ENCODE measurements around the gene ETFDH. TPM values are rescaled to one million over a fixed set of nuclear protein-coding genes. Genes with fewer than 3 reads are reported as not detected.

ETFDH gene
- total and polyA plus RNA-seq, 9 of the 15 experiments (the other 6 are each of a cell fraction or from before 2014, with no cell fraction given): 14.6 to 33.6 (median 25.9) TPM

- Histone ChIP-seq H3K79me2 (ENCODE audit: control insufficient read depth, insufficient read depth, low read length) (peaks cover 18% of the 10 kb centered on the region), H3K36me3 (ENCODE audit: control insufficient read depth, insufficient read depth, low read length) (peaks cover 3% of the 10 kb centered on the region; the same call in 1 of the 3 replicates), H2AFZ (ENCODE audit: low read depth, low read length) (peak overlapping the region; percentile 67), H3K27me3 (ENCODE audit: control insufficient read depth in 2 of 2, insufficient read depth in 2 of 2, low read length in 2 of 2) (no peaks in the 10 kb centered on the region), H3K4me3 (no peak overlapping the region), H3K9me3 (replicated peaks; ENCODE audit: control insufficient read depth, insufficient read depth, low read depth, low read length) (0 out of 2 replicates have a peak, but pooled peaks cover 2% of the 10 kb centered on the region), H3K9me1 (ENCODE audit: control insufficient read depth, insufficient read depth, low read length) (no peaks in the 10 kb centered on the region), H3K9ac (ENCODE audit: insufficient read depth in 1 of 2, low read depth in 2 of 2, low read length in 2 of 2) (no peak overlapping the region), H4K20me1 (replicated peaks; ENCODE audit: control insufficient read depth, insufficient read depth, low read length) (no peaks in the 10 kb centered on the region), H3K4me1 (replicated peaks in 1 of 2; ENCODE audit: control insufficient read depth in 2 of 2, insufficient read depth in 2 of 2, low read length in 2 of 2) (peaks cover 0 to 5% of the 10 kb centered on the region in 2 experiments; a peak in 2 of 5 replicates), H3K4me2 (ENCODE audit: insufficient read depth, low read length) (0 out of 2 replicates have a peak overlapping the region, but pooled peaks have one; percentile 19), H3K27ac (ENCODE audit: extremely low read depth, low read depth, low read length) (no peak overlapping the region)
- FAIRE-seq (no peak), DNase-seq (ENCODE audit: extremely low read depth in 1 of 4, low spot score in 3 of 4) (peak in 1 of 4 experiments; percentile 12), ATAC-seq (no peak)
- intact Hi-C loops (cut with micrococcal nuclease) (no loop called here), in situ Hi-C loops (cut with MboI) (loop anchor here (5.0 to 25.0 kb wide), 3 partner anchors 121 to 711 kb away; no protein-coding TSS in a partner anchor)
- TF ChIP-seq CHCHD3 (CRISPR knock-in tag; IDR thresholded peaks at IDR 0.05): no peak
- TF ChIP-seq MGA (IDR thresholded peaks at IDR 0.05): peak; percentile 41
- ChIA-PET POLR2A (no interaction called here), CTCF (ENCODE audit: low intra/inter-chr PET ratio) (no interaction called here)
- no TSS peak for BruUV-seq (replicated peaks)
- 31% methylated on average over 6 of the region's 6 CpGs for WGBS (ENCODE audit: insufficient coverage, low coverage, missing lambda C conversion rate)
These were observed 54.5 kb downstream of the ETFDH start for GRCh38 chr4:158726633-158727032.

Measured in K562 (cell line).